ENCODE data around the gene MCM7. TPM values are rescaled to one million over a fixed set of nuclear protein-coding genes. Genes with fewer than 3 reads are reported as not detected.
A peak's percentile ranks its signal among the peaks of the same experiment; 100 is the strongest.

Gene MCM7
- total RNA-seq, 1 experiment from 2014 or later, result 387 TPM

DNA sequence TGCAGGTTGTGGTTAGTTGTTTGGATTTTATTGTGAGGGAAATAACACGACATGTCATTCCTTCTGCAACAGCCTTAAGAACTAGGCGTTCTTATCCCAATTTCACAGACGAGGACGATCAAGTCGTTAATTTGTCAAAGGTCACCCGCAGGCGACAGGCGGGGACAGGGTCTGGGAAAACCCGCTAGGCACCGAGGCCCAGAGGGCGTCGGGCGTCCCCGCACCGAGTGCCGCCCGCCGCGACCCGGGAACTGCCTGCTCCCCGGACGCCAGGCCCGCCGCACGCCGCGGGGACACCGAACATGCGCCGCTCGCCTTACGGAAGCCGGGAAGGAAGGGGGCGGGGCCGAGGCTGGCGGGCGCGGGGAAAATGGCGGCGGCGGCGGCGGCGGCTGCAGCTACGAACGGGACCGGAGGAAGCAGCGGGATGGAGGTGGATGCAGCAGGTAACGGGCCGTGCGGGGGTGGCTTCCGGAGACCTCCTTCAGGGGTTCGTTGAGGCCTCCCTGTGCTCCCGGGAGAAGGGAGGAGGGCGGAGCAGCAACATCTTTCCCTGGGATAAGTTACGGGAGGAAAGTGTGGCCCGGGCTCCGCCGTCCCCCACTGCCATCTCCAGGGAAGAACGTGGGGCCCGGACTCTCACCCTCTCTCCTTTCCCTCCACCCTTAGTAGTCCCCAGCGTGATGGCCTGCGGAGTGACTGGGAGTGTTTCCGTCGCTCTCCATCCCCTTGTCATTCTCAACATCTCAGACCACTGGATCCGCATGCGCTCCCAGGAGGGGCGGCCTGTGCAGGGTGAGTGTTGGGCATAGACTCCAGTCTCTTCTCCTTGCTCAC lies 12.4 kb downstream of the MCM7 start, which contains the start of gene COPS6:
COPS6 (plus strand) TSS at position 349 of the 837 bp plus-strand sequence; CDS start at position 371, 22 bp downstream.
- Histone ChIP-seq H3K27me3 (ENCODE audit: insufficient read depth, low read length) (no peaks in the 10 kb centered on the region), H3K9me2 (ENCODE audit: insufficient read depth) (no peaks in the 10 kb centered on the region), H3K9ac (ENCODE audit: low read length) (peak within 1 kb of the TSS; percentile 94), H3K27ac (ENCODE audit: low read depth, low read length) (peak within 1 kb of the TSS; percentile 90), H3K4me3 (replicated peaks in 1 of 2; ENCODE audit: low read depth in 1 of 2, low read length in 2 of 2) (peak within 1 kb of the TSS; percentile 91 to 93), H4K20me1 (ENCODE audit: insufficient read depth) (peaks cover 3% of the 10 kb centered on the region; the same call in 1 of the 2 replicates), H3K4me1 (ENCODE audit: control insufficient read depth in 1 of 2, insufficient read depth in 2 of 2, low read length in 2 of 2) (peaks cover 8 to 38% of the 10 kb centered on the region in 2 experiments), H3K79me2 (ENCODE audit: insufficient read depth, low read length) (peaks cover 24% of the 10 kb centered on the region), H3K4me2 (ENCODE audit: low read length) (peak within 1 kb of the TSS; percentile 83), H3K9me3 (ENCODE audit: control insufficient read depth in 1 of 2, insufficient read depth in 1 of 2, low read depth in 1 of 2, low read length in 2 of 2) (no peaks in the 10 kb centered on the region), H2AFZ (ENCODE audit: low read depth, low read length, poor library complexity, severe bottlenecking) (no peak within 1 kb of the TSS), H3K36me3 (ENCODE audit: control insufficient read depth in 1 of 2, insufficient read depth in 2 of 2, low read length in 2 of 2) (peaks cover 14 to 33% of the 10 kb centered on the region in 2 experiments; a peak in 3 of 4 replicates)
- RAD21 ChIA-PET (ENCODE audit: low non-redundant PET in 1 of 2, low total read pairs in 2 of 2, uncharacterized antibody in 2 of 2, unreplicated experiment in 2 of 2), result interaction anchor here in 1 of 2 experiments (0.6 kb wide), 1 partner anchor 185 kb away, joined by 3 read pairs; no protein-coding TSS in a partner anchor
- intact Hi-C loops (cut with micrococcal nuclease), result loop anchor here (1.0 kb wide), 1 partner anchor 11 kb away; no protein-coding TSS in a partner anchor
- DNase-seq (ENCODE audit: low read depth, low spot score) (no peak), ATAC-seq (peak; percentile 45)
- POLR2A ChIA-PET, result interaction anchor here (1.7 kb wide), 1 partner anchor 13 kb away, joined by 11 read pairs; the partner anchor contains the start of genes AP4M1 and MCM7
- no TSS peak for BruUV-seq (replicated peaks)
- CTCF ChIA-PET, result interaction anchor here (1.5 kb wide), 1 partner anchor 13 kb away, joined by 4 read pairs; the partner anchor contains the start of genes AP4M1 and MCM7
- TF ChIP-seq ZFX (IDR thresholded peaks at IDR 0.05) (peak; percentile 83), POLR2A (IDR thresholded peaks at IDR 0.05; ENCODE audit: borderline replicate concordance, extremely low read depth, insufficient read depth, insufficient read length) (peak; percentile 88), FOSL1 (IDR thresholded peaks at IDR 0.05; ENCODE audit: low read depth) (no peak), POLR2AphosphoS5 (IDR thresholded peaks at IDR 0.05; ENCODE audit: low read depth, low read length) (peak; percentile 96), JUND (IDR thresholded peaks at IDR 0.05) (no peak), TCF7L2 (IDR thresholded peaks at IDR 0.05; ENCODE audit: borderline replicate concordance, extremely low read depth, insufficient read depth, insufficient read length) (no peak), YY1 (IDR thresholded peaks at IDR 0.05; ENCODE audit: extremely low read depth, insufficient replicate concordance, low read depth, low read length) (peak; percentile 96)
- TF ChIP-seq, protein P1, sequence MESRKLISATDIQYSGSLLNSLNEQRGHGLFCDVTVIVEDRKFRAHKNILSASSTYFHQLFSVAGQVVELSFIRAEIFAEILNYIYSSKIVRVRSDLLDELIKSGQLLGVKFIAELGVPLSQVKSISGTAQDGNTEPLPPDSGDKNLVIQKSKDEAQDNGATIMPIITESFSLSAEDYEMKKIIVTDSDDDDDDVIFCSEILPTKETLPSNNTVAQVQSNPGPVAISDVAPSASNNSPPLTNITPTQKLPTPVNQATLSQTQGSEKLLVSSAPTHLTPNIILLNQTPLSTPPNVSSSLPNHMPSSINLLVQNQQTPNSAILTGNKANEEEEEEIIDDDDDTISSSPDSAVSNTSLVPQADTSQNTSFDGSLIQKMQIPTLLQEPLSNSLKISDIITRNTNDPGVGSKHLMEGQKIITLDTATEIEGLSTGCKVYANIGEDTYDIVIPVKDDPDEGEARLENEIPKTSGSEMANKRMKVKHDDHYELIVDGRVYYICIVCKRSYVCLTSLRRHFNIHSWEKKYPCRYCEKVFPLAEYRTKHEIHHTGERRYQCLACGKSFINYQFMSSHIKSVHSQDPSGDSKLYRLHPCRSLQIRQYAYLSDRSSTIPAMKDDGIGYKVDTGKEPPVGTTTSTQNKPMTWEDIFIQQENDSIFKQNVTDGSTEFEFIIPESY (IDR thresholded peaks at IDR 0.05; ENCODE audit: extremely low read depth, insufficient replicate concordance, low read length), result peak; percentile 78

Measured in HCT116 (cell line).